ENCODE measurements around the gene SAMD4B. TPM values are rescaled to one million over a fixed set of nuclear protein-coding genes. Genes with fewer than 3 reads are reported as not detected.
A peak's percentile ranks its signal among the peaks of the same experiment; 100 is the strongest.

SAMD4B gene
- total and polyA plus RNA-seq, 9 of the 15 experiments (the other 6 are each of a cell fraction or from before 2014, with no cell fraction given) = 3.4 to 90.5 (median 38.0) TPM

GRCh38 chr19:39381910-39382611 is 39.8 kb downstream of the SAMD4B start (continued):
- TF ChIP-seq HSF4 (CRISPR knock-in tag; IDR thresholded peaks at IDR 0.05; ENCODE audit: borderline replicate concordance) = no peak
- no peak for TF ChIP-seq ZC3H4 (CRISPR knock-in tag; IDR thresholded peaks at IDR 0.05; ENCODE audit: borderline replicate concordance)
- TF ChIP-seq ZNF23 (CRISPR knock-in tag; IDR thresholded peaks at IDR 0.05) = no peak
- no peak for TF ChIP-seq ZNF280B (CRISPR knock-in tag; IDR thresholded peaks at IDR 0.05)
- no peak for TF ChIP-seq ZNF253 (CRISPR knock-in tag; conservative IDR thresholded peaks at IDR 0.05)
- peak; percentile 94 for TF ChIP-seq ZKSCAN1 (IDR thresholded peaks at IDR 0.05; ENCODE audit: low read depth, low read length)
- TF ChIP-seq RFX1 (IDR thresholded peaks at IDR 0.05) = no peak
- no peak for TF ChIP-seq STAG1 (CRISPR knock-in tag; IDR thresholded peaks at IDR 0.05; ENCODE audit: borderline replicate concordance)
- no peak for TF ChIP-seq POLR2H (tag; IDR thresholded peaks at IDR 0.05; ENCODE audit: low read depth)
- peak in 1 of 2 experiments; percentile 86; a peak in 2 of 4 replicates for TF ChIP-seq MLLT1 (IDR thresholded peaks at IDR 0.05)
- no peak for TF ChIP-seq ZNF707 (CRISPR knock-in tag; conservative IDR thresholded peaks at IDR 0.05)
- TF ChIP-seq CBX2 (IDR thresholded peaks at IDR 0.05; ENCODE audit: insufficient read depth, low read length, poor library complexity, severe bottlenecking) = no peak
- peak; percentile 71 for TF ChIP-seq BHLHE40 (IDR thresholded peaks at IDR 0.05; ENCODE audit: low read length)
- TF ChIP-seq ZNF785 (CRISPR knock-in tag; IDR thresholded peaks at IDR 0.05) = no peak
- no peak for TF ChIP-seq E2F5 (CRISPR knock-in tag; IDR thresholded peaks at IDR 0.05)
- no peak for TF ChIP-seq ZBTB26 (CRISPR knock-in tag; IDR thresholded peaks at IDR 0.05)
- TF ChIP-seq E2F1 (CRISPR knock-in tag; IDR thresholded peaks at IDR 0.05) = no peak
- no peak for TF ChIP-seq NR3C1 (CRISPR knock-in tag; IDR thresholded peaks at IDR 0.05)
- no peak for TF ChIP-seq TOE1 (IDR thresholded peaks at IDR 0.05; ENCODE audit: borderline replicate concordance)
- 0 out of 2 replicates have a peak, but pooled peaks have one; percentile 32 for TF ChIP-seq TOE1 (CRISPR knock-in tag; IDR thresholded peaks at IDR 0.05; ENCODE audit: borderline replicate concordance, low read depth)
- no peak for TF ChIP-seq CHD4 (IDR thresholded peaks at IDR 0.05; ENCODE audit: insufficient read depth, insufficient replicate concordance, low read depth, low read length, poor library complexity, severe bottlenecking)
- TF ChIP-seq PTBP1 (IDR thresholded peaks at IDR 0.05; ENCODE audit: low read depth, low read length) = no peak
- no peak for TF ChIP-seq SRSF7 (optimal IDR thresholded peaks at IDR 0.05; ENCODE audit: low read depth, low read length)

All from K562 (cell line).